Osteocyte (in vitro differentiated cells): ENCODE measurements around the gene DNAJB9. TPM values are rescaled to one million over a fixed set of nuclear protein-coding genes. Genes with fewer than 3 reads are reported as not detected.

Source experiments
- DNase-seq: peaks from one replicate; pipeline ENCODE4 v3.0.0; 2021; ENCODE audit warnings: mixed read lengths; ENCODE audit not compliant: unreplicated experiment; ENCODE audit errors: extremely low spot score
- H3K27ac Mint-ChIP-seq: one replicate; pipeline ENCODE4 v1.8.0; 2021; ENCODE audit warnings: mild to moderate bottlenecking, mixed read lengths; ENCODE audit not compliant: unreplicated experiment
- H3K27me3 Mint-ChIP-seq: one replicate; pipeline ENCODE4 v1.8.0; 2021; ENCODE audit warnings: mixed read lengths; ENCODE audit not compliant: unreplicated experiment
- H3K36me3 Mint-ChIP-seq: one replicate; pipeline ENCODE4 v1.8.0; 2021; ENCODE audit warnings: mixed read lengths; ENCODE audit not compliant: unreplicated experiment
- H3K4me1 Mint-ChIP-seq: one replicate; pipeline ENCODE4 v1.8.0; 2021; ENCODE audit warnings: mixed read lengths; ENCODE audit not compliant: unreplicated experiment
- H3K4me3 Mint-ChIP-seq: one replicate; pipeline ENCODE4 v1.8.0; 2021; ENCODE audit warnings: mild to moderate bottlenecking, moderate library complexity, mixed read lengths; ENCODE audit not compliant: unreplicated experiment
- H3K9me3 Mint-ChIP-seq: one replicate; pipeline ENCODE4 v1.8.0; 2021; ENCODE audit warnings: mixed read lengths; ENCODE audit not compliant: unreplicated experiment
- CTCF ChIP-seq: fragments of 200-600 bp; sonication (generic); IDR thresholded peaks from 2 replicates; pipeline ENCODE4 v1.5.0; 2021; ENCODE audit warnings: antibody characterized with exemption, mild to moderate bottlenecking, moderate library complexity
- total RNA-seq: library from RNA; stranded (reverse); gene quantifications from 2 replicates; pipeline ENCODE4 v1.2.1, GENCODE V29; 2021

DNAJB9 gene
- total RNA-seq, 1 donor from 2014 or later, result 20.5 TPM

- Mint-ChIP-seq H3K27me3 (peaks cover 47% of the 10 kb centered on the region), H3K36me3 (no peaks in the 10 kb centered on the region), H3K9me3 (no peaks in the 10 kb centered on the region), H3K4me1 (no peaks in the 10 kb centered on the region), H3K4me3 (no peak overlapping the region), H3K27ac (no peak overlapping the region)
- no peak for TF ChIP-seq CTCF
- no peak for DNase-seq
Observed at GRCh38 chr7:108596560-108596959, 26.9 kb downstream of the DNAJB9 start.

DNA sequence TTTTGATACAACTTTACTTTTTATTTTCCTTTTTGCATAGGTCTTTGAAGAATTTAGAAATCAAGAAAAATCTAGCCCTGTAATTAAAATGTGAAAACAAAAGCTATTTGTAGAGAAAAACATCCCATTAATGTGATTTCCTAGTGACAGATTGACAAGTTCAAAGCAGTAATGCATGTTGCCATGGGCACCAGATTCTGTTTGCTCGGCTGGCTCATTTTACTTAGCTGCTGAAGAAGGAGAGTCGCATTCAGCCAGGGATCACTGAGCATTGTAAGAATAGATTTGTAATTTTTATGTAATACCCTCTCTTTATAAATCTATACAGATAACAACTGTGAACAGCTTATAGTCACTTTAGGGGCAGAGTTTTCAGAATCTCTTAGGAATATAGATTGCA lies 28.5 kb downstream of the DNAJB9 start:
- no peaks in the 10 kb centered on the region for H3K36me3 Mint-ChIP-seq
- H3K4me3 Mint-ChIP-seq, result no peak overlapping the region
- no peak for DNase-seq
- no peaks in the 10 kb centered on the region for H3K9me3 Mint-ChIP-seq
- no peak overlapping the region for H3K27ac Mint-ChIP-seq
- no peaks in the 10 kb centered on the region for H3K4me1 Mint-ChIP-seq
- no peak for TF ChIP-seq CTCF
- peaks cover 50% of the 10 kb centered on the region for H3K27me3 Mint-ChIP-seq

DNA sequence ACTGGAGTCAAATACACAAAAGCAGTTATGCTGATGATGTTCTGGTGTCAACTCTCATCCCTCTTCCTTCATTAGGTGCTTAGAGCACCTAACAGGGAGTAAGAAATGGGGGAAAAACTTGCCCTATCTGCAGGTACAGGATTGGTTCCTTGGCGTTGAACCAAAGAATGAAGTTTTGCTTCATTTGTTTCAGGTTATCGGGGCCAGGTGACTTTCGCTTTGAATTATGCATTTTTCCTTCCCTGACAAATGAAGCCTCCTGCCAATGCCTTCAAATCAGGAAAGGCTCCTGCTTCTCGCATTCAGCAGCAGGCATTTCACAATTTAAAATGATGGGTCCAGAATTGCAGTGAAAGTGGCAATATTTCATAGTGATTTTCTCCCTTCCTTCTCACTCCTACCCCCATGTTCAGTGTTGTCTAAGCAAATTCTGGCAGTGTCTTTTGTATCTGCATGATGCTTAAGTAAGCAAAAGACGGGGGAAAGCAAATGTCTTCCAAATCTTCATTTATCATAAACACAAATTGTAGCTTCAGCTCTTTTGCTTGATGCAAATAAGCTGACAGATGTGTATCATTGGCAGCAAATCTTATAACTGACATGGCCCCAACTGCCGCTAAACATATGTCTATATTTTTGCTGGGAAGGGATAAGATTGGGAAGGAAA lies 29.4 kb downstream of the DNAJB9 start:
- Mint-ChIP-seq H3K4me1 (no peaks in the 10 kb centered on the region), H3K27ac (no peak overlapping the region), H3K4me3 (no peak overlapping the region), H3K9me3 (no peaks in the 10 kb centered on the region), H3K36me3 (no peaks in the 10 kb centered on the region), H3K27me3 (peaks cover 47% of the 10 kb centered on the region)
- TF ChIP-seq CTCF, result no peak
- no peak for DNase-seq

- no peaks in the 10 kb centered on the region for H3K36me3 Mint-ChIP-seq
- DNase-seq, result no peak
- H3K27ac Mint-ChIP-seq, result no peak overlapping the region
- H3K9me3 Mint-ChIP-seq, result no peaks in the 10 kb centered on the region
- TF ChIP-seq CTCF, result no peak
- H3K27me3 Mint-ChIP-seq, result peaks cover 56% of the 10 kb centered on the region
- H3K4me3 Mint-ChIP-seq, result no peak overlapping the region
- H3K4me1 Mint-ChIP-seq, result no peaks in the 10 kb centered on the region
Observed at GRCh38 chr7:108600399-108600798, 30.7 kb downstream of the DNAJB9 start.

DNA sequence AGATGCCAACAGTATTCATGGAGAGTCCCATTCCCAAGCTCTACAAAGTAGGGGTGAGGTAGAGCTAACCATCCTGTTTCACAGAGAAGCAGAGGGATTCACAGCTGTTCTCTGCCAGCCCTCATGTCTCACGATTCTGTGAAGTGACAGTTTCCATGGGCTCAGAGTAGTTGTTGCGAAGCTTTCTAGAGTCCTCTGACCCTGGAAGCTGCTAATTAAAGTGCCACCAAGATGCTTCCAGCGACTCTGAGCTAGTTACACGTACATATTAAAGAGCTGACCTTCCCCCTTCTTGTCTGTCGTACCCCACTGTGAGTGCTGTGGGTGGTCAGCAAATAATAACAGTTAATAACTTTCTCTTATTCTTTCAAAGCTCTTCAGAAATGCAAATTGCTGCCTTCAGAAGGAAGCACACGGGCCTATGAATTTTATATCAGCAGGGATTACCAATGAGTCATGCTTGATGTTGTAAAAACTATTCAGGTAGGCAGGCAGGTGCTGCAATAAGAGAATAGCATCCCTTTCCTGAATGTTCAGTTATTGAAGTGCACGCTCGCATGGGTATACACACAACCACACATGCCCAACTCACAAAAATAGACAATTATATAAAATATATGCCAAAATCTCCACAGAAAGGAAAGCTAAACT lies 34.1 kb downstream of the DNAJB9 start:
- DNase-seq, result no peak
- H3K27ac Mint-ChIP-seq, result no peak overlapping the region
- TF ChIP-seq CTCF, result no peak
- no peaks in the 10 kb centered on the region for H3K9me3 Mint-ChIP-seq
- H3K27me3 Mint-ChIP-seq, result peaks cover 61% of the 10 kb centered on the region
- no peak overlapping the region for H3K4me3 Mint-ChIP-seq
- H3K36me3 Mint-ChIP-seq, result no peaks in the 10 kb centered on the region
- no peaks in the 10 kb centered on the region for H3K4me1 Mint-ChIP-seq
